ENCODE measurements around the gene FOXP4. TPM values are rescaled to one million over a fixed set of nuclear protein-coding genes. Genes with fewer than 3 reads are reported as not detected.

FOXP4 gene
- total RNA-seq, 1 donor from 2014 or later: 40.7 TPM

GRCh38 chr6:41637194-41638001 is 91.2 kb downstream of the FOXP4 start:
- H3K27me3 Mint-ChIP-seq: peaks cover 55% of the 10 kb centered on the region
- intact Hi-C loops (cut with micrococcal nuclease): no loop called here

GRCh38 chr6:41638002-41638934 is 92.1 kb downstream of the FOXP4 start, which contains the start of gene MDFI:
MDFI (plus strand) TSS chr6:41638468; CDS start chr6:41638750, 282 bp downstream.
- no peak for TF ChIP-seq CTCF (IDR thresholded peaks at IDR 0.05)
- H3K4me1 Mint-ChIP-seq: peaks cover 12% of the 10 kb centered on the region
- H3K4me3 Mint-ChIP-seq: peak within 1 kb of the TSS; percentile 70
- no peaks in the 10 kb centered on the region for H3K9me3 Mint-ChIP-seq
- no peak within 1 kb of the TSS for H3K27ac Mint-ChIP-seq
- intact Hi-C loops (cut with micrococcal nuclease): no loop called here
- POLR2A ChIA-PET: no interaction called here
- ATAC-seq (ENCODE audit: low read depth) (peak; percentile 25), DNase-seq (no peak)
- CTCF ChIA-PET: no interaction called here
- H3K27me3 Mint-ChIP-seq: peaks cover 58% of the 10 kb centered on the region
- H3K36me3 Mint-ChIP-seq (ENCODE audit: low read depth): no peaks in the 10 kb centered on the region

More at GRCh38 chr6:41637194-41638001, 91.2 kb downstream of the FOXP4 start:
- ChIA-PET POLR2A (no interaction called here), CTCF (no interaction called here)
- H3K9me3 Mint-ChIP-seq: no peaks in the 10 kb centered on the region
- ATAC-seq (ENCODE audit: low read depth) (no peak), DNase-seq (no peak)
- H3K4me1 Mint-ChIP-seq: peaks cover 12% of the 10 kb centered on the region
- H3K36me3 Mint-ChIP-seq (ENCODE audit: low read depth): no peaks in the 10 kb centered on the region
- TF ChIP-seq CTCF (IDR thresholded peaks at IDR 0.05): no peak
- peak overlapping the region; percentile 70 for H3K4me3 Mint-ChIP-seq
- H3K27ac Mint-ChIP-seq: no peak overlapping the region

GRCh38 chr6:41638935-41639808 is 93.0 kb downstream of the FOXP4 start:
- Mint-ChIP-seq H3K9me3 (no peaks in the 10 kb centered on the region), H3K4me1 (peaks cover 12% of the 10 kb centered on the region), H3K27ac (no peak overlapping the region), H3K36me3 (ENCODE audit: low read depth) (no peaks in the 10 kb centered on the region), H3K27me3 (peaks cover 55% of the 10 kb centered on the region), H3K4me3 (peak overlapping the region; percentile 19)
- ChIA-PET POLR2A (interaction anchor here (0.8 kb wide), 1 partner anchor 148 kb away, joined by 3 read pairs; the partner anchor contains the start of gene TOMM6), CTCF (no interaction called here)
- intact Hi-C loops (cut with micrococcal nuclease): no loop called here
- ATAC-seq (ENCODE audit: low read depth) (no peak), DNase-seq (no peak)
- TF ChIP-seq CTCF (IDR thresholded peaks at IDR 0.05): no peak

DNA sequence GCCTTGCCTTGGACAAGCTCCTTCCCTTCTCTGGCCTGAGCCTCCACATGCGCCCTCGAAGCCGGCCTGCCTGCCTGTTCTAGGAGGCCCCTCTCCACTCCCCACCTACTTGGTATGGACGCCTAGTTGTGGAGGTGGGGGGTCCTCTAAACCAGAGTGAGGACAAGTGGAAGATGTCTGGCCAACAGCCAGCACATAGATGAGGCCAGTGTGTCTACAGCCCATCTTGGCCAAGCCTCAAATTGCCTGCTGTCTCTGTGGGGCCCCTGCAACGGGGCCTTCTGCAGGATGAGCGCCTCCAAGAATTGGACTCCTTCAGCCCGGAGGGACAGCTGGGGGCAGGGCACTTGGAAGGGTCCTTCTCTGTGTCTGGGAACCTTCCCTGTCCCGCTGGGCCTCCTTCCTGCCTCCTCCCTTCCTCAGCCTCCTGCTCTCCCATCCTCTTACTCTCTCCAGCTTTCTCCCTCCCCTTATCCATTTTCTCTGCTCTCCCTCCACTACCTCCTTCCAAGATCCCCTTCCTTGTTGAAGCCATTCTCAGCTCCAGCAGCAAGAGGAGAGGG is 93.7 kb downstream of the FOXP4 start:
- Mint-ChIP-seq H3K27ac (no peak overlapping the region), H3K27me3 (peaks cover 52% of the 10 kb centered on the region), H3K4me3 (no peak overlapping the region), H3K9me3 (no peaks in the 10 kb centered on the region), H3K36me3 (ENCODE audit: low read depth) (no peaks in the 10 kb centered on the region), H3K4me1 (peaks cover 12% of the 10 kb centered on the region)
- ATAC-seq (ENCODE audit: low read depth) (no peak), DNase-seq (no peak)
- ChIA-PET POLR2A (interaction anchor here (0.8 kb wide), 1 partner anchor 147 kb away, joined by 3 read pairs; the partner anchor contains the start of gene TOMM6), CTCF (no interaction called here)
- no peak for TF ChIP-seq CTCF (IDR thresholded peaks at IDR 0.05)
- intact Hi-C loops (cut with micrococcal nuclease): no loop called here

All from activated B cell treated with CpG ODN at 0.5 μM for 24 hours (primary cell).